ENCODE measurements around the gene REEP6. TPM values are rescaled to one million over a fixed set of nuclear protein-coding genes. Genes with fewer than 3 reads are reported as not detected.
"Not testable (repeated sequence)": the region's sequence is repeated elsewhere in the genome, so short reads cannot be mapped to it uniquely, and the experiment has no call there.

The REEP6 gene
- polyA plus RNA-seq, 1 of the 3 experiments (the other 2 are of a cell fraction), result 9.1 TPM

- peaks cover 3 to 16% of the 10 kb centered on the region in 2 experiments; a peak in 1 of 4 replicates for H3K4me1 ChIP-seq (ENCODE audit: control insufficient read depth in 1 of 2, insufficient read depth in 2 of 2, low read depth in 1 of 2, low read length in 1 of 2)
- 99% methylated on average over 14 of the region's 31 CpGs for WGBS (ENCODE audit: low lambda C conversion rate)
- H3K27me3 ChIP-seq (ENCODE audit: insufficient read depth), result no peaks in the 10 kb centered on the region
- H4K20me1 ChIP-seq (ENCODE audit: insufficient read depth), result peaks cover 36% of the 10 kb centered on the region
- H3F3A ChIP-seq (replicated peaks; ENCODE audit: insufficient read depth), result peaks cover 4% of the 10 kb centered on the region
- no peaks in the 10 kb centered on the region for H3K9me2 ChIP-seq
- no peak overlapping the region for H3K4me3 ChIP-seq (ENCODE audit: low read depth in 2 of 2, low read length in 1 of 2)
- H3K9me3 ChIP-seq, result no peaks in the 10 kb centered on the region
- no peak overlapping the region for H2AFZ ChIP-seq (ENCODE audit: low read depth)
- H3K9ac ChIP-seq, result no peak overlapping the region
- H3K79me2 ChIP-seq (ENCODE audit: insufficient read depth), result peaks cover 51% of the 10 kb centered on the region
- ChIA-PET CTCF (no interaction called here), POLR2A (no interaction called here)
- H3K36me3 ChIP-seq (replicated peaks in 1 of 2; ENCODE audit: control insufficient read depth in 1 of 2, insufficient read depth in 2 of 2, low read length in 1 of 2), result peaks cover 7 to 17% of the 10 kb centered on the region in 2 experiments
- TF ChIP-seq ELF1 (IDR thresholded peaks at IDR 0.05), result no peak
- no peak for TF ChIP-seq USF1 (IDR thresholded peaks at IDR 0.05; ENCODE audit: borderline replicate concordance, low read depth)
- TF ChIP-seq RXRA (IDR thresholded peaks at IDR 0.05; ENCODE audit: borderline replicate concordance, low read depth), result no peak
- TF ChIP-seq POLR2AphosphoS5 (IDR thresholded peaks at IDR 0.05; ENCODE audit: low read depth, low read length), result no peak
- TF ChIP-seq FOXJ3 (CRISPR knock-in tag; IDR thresholded peaks at IDR 0.05), result no peak
- no peak for TF ChIP-seq GABPA (IDR thresholded peaks at IDR 0.05; ENCODE audit: low read depth)
- TF ChIP-seq SMC3 (IDR thresholded peaks at IDR 0.05; ENCODE audit: low read depth, low read length), result no peak
- no peak for TF ChIP-seq GATA2 (CRISPR knock-in tag; IDR thresholded peaks at IDR 0.05)
- H3K4me2 ChIP-seq, result no peak overlapping the region
- DNase-seq, result no peak
- no peak overlapping the region for H3K27ac ChIP-seq (ENCODE audit: low read depth in 2 of 2, low read length in 1 of 2)
Observed at GRCh38 chr19:1475751-1476437, 15.1 kb upstream of the REEP6 start.

- DNase-seq; H3K9me3 ChIP-seq; H3K27ac ChIP-seq (ENCODE audit: low read depth in 2 of 2, low read length in 1 of 2); H2AFZ ChIP-seq (ENCODE audit: low read depth); H3K4me3 ChIP-seq (ENCODE audit: low read depth in 2 of 2, low read length in 1 of 2); H3K9me2 ChIP-seq; H3K9ac ChIP-seq; H3K27me3 ChIP-seq (ENCODE audit: insufficient read depth); H3K4me2 ChIP-seq; H3F3A ChIP-seq (replicated peaks; ENCODE audit: insufficient read depth): not testable (repeated sequence)
- peaks cover 36% of the 10 kb centered on the region for H4K20me1 ChIP-seq (ENCODE audit: insufficient read depth)
- ChIA-PET CTCF (interaction anchor here (1.2 kb wide), 1 partner anchor 32 kb away, joined by 6 read pairs; no protein-coding TSS in a partner anchor), POLR2A (interaction anchor here (0.6 kb wide), 1 partner anchor 14 kb away, joined by 3 read pairs; no protein-coding TSS in a partner anchor)
- H3K36me3 ChIP-seq (replicated peaks in 1 of 2; ENCODE audit: control insufficient read depth in 1 of 2, insufficient read depth in 2 of 2, low read length in 1 of 2), result peaks cover 7 to 12% of the 10 kb centered on the region in 2 experiments
- 97% methylated on average over 9 of the region's 9 CpGs for WGBS (ENCODE audit: low lambda C conversion rate)
- H3K4me1 ChIP-seq (ENCODE audit: control insufficient read depth in 1 of 2, insufficient read depth in 2 of 2, low read depth in 1 of 2, low read length in 1 of 2), result peaks cover 3 to 16% of the 10 kb centered on the region in 2 experiments; a peak in 1 of 4 replicates
- H3K79me2 ChIP-seq (ENCODE audit: insufficient read depth), result peaks cover 47% of the 10 kb centered on the region
Observed at GRCh38 chr19:1477056-1477455, 13.9 kb upstream of the REEP6 start.

- Histone ChIP-seq H3K36me3 (replicated peaks in 1 of 2; ENCODE audit: control insufficient read depth in 1 of 2, insufficient read depth in 2 of 2, low read length in 1 of 2) (peaks cover 7 to 12% of the 10 kb centered on the region in 2 experiments), H3K4me3 (ENCODE audit: low read depth in 2 of 2, low read length in 1 of 2) (peak within 1 kb of the TSS; percentile 60 to 84), H3K27ac (ENCODE audit: low read depth in 2 of 2, low read length in 1 of 2) (peak within 1 kb of the TSS; percentile 51 to 92), H3K9ac (peak within 1 kb of the TSS; percentile 80), H3K4me1 (ENCODE audit: control insufficient read depth in 1 of 2, insufficient read depth in 2 of 2, low read depth in 1 of 2, low read length in 1 of 2) (peaks cover 3 to 4% of the 10 kb centered on the region in 2 experiments; a peak in 1 of 4 replicates), H3K79me2 (ENCODE audit: insufficient read depth) (peaks cover 44% of the 10 kb centered on the region), H2AFZ (ENCODE audit: low read depth) (peak within 1 kb of the TSS; percentile 61; the same call in 1 of the 2 replicates), H3K4me2 (peak within 1 kb of the TSS; percentile 96), H4K20me1 (ENCODE audit: insufficient read depth) (peaks cover 20% of the 10 kb centered on the region), H3F3A (replicated peaks; ENCODE audit: insufficient read depth) (peaks cover 4% of the 10 kb centered on the region), H3K27me3 (ENCODE audit: insufficient read depth) (no peaks in the 10 kb centered on the region), H3K9me2 (no peaks in the 10 kb centered on the region), H3K9me3 (no peaks in the 10 kb centered on the region)
- ChIA-PET CTCF (no interaction called here), POLR2A (interaction anchor here (1.0 kb wide), 1 partner anchor 11 kb away, joined by 4 read pairs; no protein-coding TSS in a partner anchor)
- WGBS (ENCODE audit: low lambda C conversion rate), result 3% methylated on average over 11 of the region's 71 CpGs
- DNase-seq, result peak; percentile 98
- TF ChIP-seq ZBTB33 (IDR thresholded peaks at IDR 0.05; ENCODE audit: borderline replicate concordance, low read depth) (no peak), FOXJ3 (CRISPR knock-in tag; IDR thresholded peaks at IDR 0.05) (no peak), PBX3 (IDR thresholded peaks at IDR 0.05) (peak; percentile 95), SMC3 (IDR thresholded peaks at IDR 0.05; ENCODE audit: low read depth, low read length) (no peak), TAF1 (IDR thresholded peaks at IDR 0.05; ENCODE audit: borderline replicate concordance, low read depth, low read length) (peak; percentile 47; the same call in 1 of the 2 replicates), RXRA (IDR thresholded peaks at IDR 0.05; ENCODE audit: borderline replicate concordance, low read depth) (no peak), POLR2AphosphoS5 (IDR thresholded peaks at IDR 0.05; ENCODE audit: low read depth, low read length) (peak; percentile 61), JUND (IDR thresholded peaks at IDR 0.05) (no peak)
Observed at GRCh38 chr19:1478934-1479707, 11.9 kb upstream of the REEP6 start, which contains the start of gene C19orf25. Gene C19orf25 (minus strand): TSS chr19:1479215. CDS start chr19:1478903, 312 bp downstream.

Data from SK-N-SH (cell line).